Activated T-cell treated with anti-CD3 and anti-CD28 coated beads, Interleukin-2, amount 50 U/mL, for 72 hours (primary cell): ENCODE results near the gene KLHDC4. TPM values are rescaled to one million over a fixed set of nuclear protein-coding genes. Genes with fewer than 3 reads are reported as not detected.
A peak's percentile ranks its signal among the peaks of the same experiment; 100 is the strongest.

Experiments
- ATAC-seq, 2 donors: fragments of 150-1000 bp; cut with Tn5 transposase; replicated peaks in 1 of 2; 2 replicates each; pipeline ENCODE4 v1.10.0; 2021; ENCODE audit warnings: moderate library complexity in 2 of 2, mild to moderate bottlenecking in 1 of 2
- DNase-seq, 2 donors: peaks; one replicate each; pipeline ENCODE4 v3.0.0; 2021 to 2022; ENCODE audit warnings: mixed read lengths in 1 of 2
- H3K27ac Mint-ChIP-seq: one replicate; pipeline ENCODE4 v1.8.0; 2022; ENCODE audit warnings: mild to moderate bottlenecking, moderate library complexity, mixed read lengths
- H3K27me3 Mint-ChIP-seq: one replicate; pipeline ENCODE4 v1.8.0; 2022; ENCODE audit warnings: low read depth, mixed read lengths
- H3K36me3 Mint-ChIP-seq, 2 donors: one replicate each; pipeline ENCODE4 v1.8.0; 2022; ENCODE audit warnings: mixed read lengths in 2 of 2, mild to moderate bottlenecking in 1 of 2; ENCODE audit not compliant: insufficient read depth in 2 of 2
- H3K4me1 Mint-ChIP-seq: one replicate; pipeline ENCODE4 v1.8.0; 2022; ENCODE audit warnings: low read depth, mixed read lengths
- H3K4me3 Mint-ChIP-seq, 2 donors: one replicate each; pipeline ENCODE4 v1.8.0; 2022; ENCODE audit warnings: mild to moderate bottlenecking in 2 of 2, mixed read lengths in 2 of 2, moderate library complexity in 2 of 2
- H3K9me3 Mint-ChIP-seq, 2 donors: one replicate each; pipeline ENCODE4 v1.8.0; 2022; ENCODE audit warnings: mixed read lengths in 2 of 2
- total RNA-seq, 2 donors: library from RNA; stranded (reverse); gene quantifications; one replicate each; pipeline ENCODE4 v1.2.3, GENCODE V29; 2022

The KLHDC4 gene
- total RNA-seq, 2 donors from 2014 or later, result 85.5 to 108 TPM

GRCh38 chr16:87671221-87671620 lies 94.6 kb downstream of the KLHDC4 start:
- Mint-ChIP-seq H3K27me3 (peaks cover 5% of the 10 kb centered on the region), H3K4me3 (no peak overlapping the region), H3K4me1 (no peaks in the 10 kb centered on the region), H3K9me3 (no peaks in the 10 kb centered on the region), H3K36me3 (no peaks in the 10 kb centered on the region), H3K27ac (no peak overlapping the region)
- no peak for ATAC-seq
- DNase-seq, result no peak

GRCh38 chr16:87669672-87670071 lies 96.1 kb downstream of the KLHDC4 start:
- no peak for ATAC-seq
- no peaks in the 10 kb centered on the region for H3K9me3 Mint-ChIP-seq
- no peaks in the 10 kb centered on the region for H3K4me1 Mint-ChIP-seq
- H3K27me3 Mint-ChIP-seq, result peaks cover 5% of the 10 kb centered on the region
- no peak overlapping the region for H3K4me3 Mint-ChIP-seq
- no peaks in the 10 kb centered on the region for H3K36me3 Mint-ChIP-seq
- no peak overlapping the region for H3K27ac Mint-ChIP-seq
- DNase-seq, result no peak

GRCh38 chr16:87667946-87668345 lies 97.8 kb downstream of the KLHDC4 start:
- Mint-ChIP-seq H3K9me3 (no peaks in the 10 kb centered on the region), H3K36me3 (no peaks in the 10 kb centered on the region), H3K27ac (no peak overlapping the region), H3K4me3 (no peak overlapping the region), H3K27me3 (peaks cover 5% of the 10 kb centered on the region), H3K4me1 (no peaks in the 10 kb centered on the region)
- DNase-seq (no peak), ATAC-seq (no peak)

- ATAC-seq, result no peak
- H3K27ac Mint-ChIP-seq, result no peak overlapping the region
- H3K27me3 Mint-ChIP-seq, result peaks cover 5% of the 10 kb centered on the region
- no peak for DNase-seq
- H3K4me3 Mint-ChIP-seq, result no peak overlapping the region
- H3K4me1 Mint-ChIP-seq, result no peaks in the 10 kb centered on the region
- H3K9me3 Mint-ChIP-seq, result no peaks in the 10 kb centered on the region
- H3K36me3 Mint-ChIP-seq, result no peaks in the 10 kb centered on the region
Observed at GRCh38 chr16:87667443-87667842, 98.3 kb downstream of the KLHDC4 start.

GRCh38 chr16:87666919-87667318 lies 98.9 kb downstream of the KLHDC4 start:
- ATAC-seq (no peak), DNase-seq (no peak)
- Mint-ChIP-seq H3K36me3 (no peaks in the 10 kb centered on the region), H3K27ac (no peak overlapping the region), H3K4me1 (peaks cover 2% of the 10 kb centered on the region), H3K4me3 (no peak overlapping the region), H3K9me3 (no peaks in the 10 kb centered on the region), H3K27me3 (peaks cover 5% of the 10 kb centered on the region)

GRCh38 chr16:87665193-87665592 lies 100.6 kb downstream of the KLHDC4 start:
- Mint-ChIP-seq H3K36me3 (no peaks in the 10 kb centered on the region), H3K9me3 (no peaks in the 10 kb centered on the region), H3K4me1 (peaks cover 5% of the 10 kb centered on the region), H3K27ac (no peak overlapping the region), H3K4me3 (no peak overlapping the region), H3K27me3 (peaks cover 5% of the 10 kb centered on the region)
- DNase-seq (no peak), ATAC-seq (no peak)

- DNase-seq, result no peak
- Mint-ChIP-seq H3K27ac (no peak overlapping the region), H3K27me3 (peaks cover 5% of the 10 kb centered on the region), H3K4me3 (no peak overlapping the region), H3K9me3 (no peaks in the 10 kb centered on the region), H3K4me1 (peaks cover 5% of the 10 kb centered on the region), H3K36me3 (no peaks in the 10 kb centered on the region)
- no peak for ATAC-seq
Observed at GRCh38 chr16:87664792-87665191, 101.0 kb downstream of the KLHDC4 start.

- no peaks in the 10 kb centered on the region for H3K27me3 Mint-ChIP-seq
- peaks cover 5% of the 10 kb centered on the region for H3K4me1 Mint-ChIP-seq
Observed at GRCh38 chr16:87662254-87663204, 103.3 kb downstream of the KLHDC4 start.

GRCh38 chr16:87661561-87661960 lies 104.2 kb downstream of the KLHDC4 start:
- H3K4me1 Mint-ChIP-seq, result peaks cover 5% of the 10 kb centered on the region
- H3K9me3 Mint-ChIP-seq, result no peaks in the 10 kb centered on the region
- ATAC-seq (peak; percentile 26 to 41), DNase-seq (peak; percentile 25)
- no peak overlapping the region for H3K4me3 Mint-ChIP-seq
- no peaks in the 10 kb centered on the region for H3K27me3 Mint-ChIP-seq
- H3K36me3 Mint-ChIP-seq, result no peaks in the 10 kb centered on the region
- no peak overlapping the region for H3K27ac Mint-ChIP-seq

More at GRCh38 chr16:87662254-87663204, 103.3 kb downstream of the KLHDC4 start:
- Mint-ChIP-seq H3K36me3 (no peaks in the 10 kb centered on the region), H3K27ac (no peak overlapping the region), H3K9me3 (no peaks in the 10 kb centered on the region), H3K4me3 (no peak overlapping the region)
- ATAC-seq (no peak), DNase-seq (no peak)

- DNase-seq, result no peak
- H3K27me3 Mint-ChIP-seq, result no peaks in the 10 kb centered on the region
- peaks cover 5% of the 10 kb centered on the region for H3K4me1 Mint-ChIP-seq
- no peak for ATAC-seq
- no peak overlapping the region for H3K27ac Mint-ChIP-seq
- no peaks in the 10 kb centered on the region for H3K36me3 Mint-ChIP-seq
- no peaks in the 10 kb centered on the region for H3K9me3 Mint-ChIP-seq
- no peak overlapping the region for H3K4me3 Mint-ChIP-seq
Observed at GRCh38 chr16:87658564-87659225, 107.1 kb downstream of the KLHDC4 start.

Other genes starting within 250 kb of the KLHDC4 start
- under 1 TPM; 0.60 to 0.74 TPM for gene JPH3, start 163.5 kb downstream of the KLHDC4 start, total RNA-seq
- 100 to 1,000 TPM; 463 to 508 TPM for gene SLC7A5, start 103.5 kb upstream of the KLHDC4 start, total RNA-seq
- gene CA5A, start 170.5 kb upstream of the KLHDC4 start, total RNA-seq, result under 1 TPM in 1 of 2 donors, not detected in 1; 0.22 TPM
- gene BANP, start 185.4 kb upstream of the KLHDC4 start, total RNA-seq, result 10 to 100 TPM; 35.8 to 39.8 TPM